Fibroblast of pulmonary artery (primary cell): ENCODE measurements around the gene MAP3K8.

ENCODE experiments used
- DNase-seq: peaks from one replicate; pipeline ENCODE4 v3.0.0-alpha.2; 2010; ENCODE audit warnings: low read depth
- H3K4me3 ChIP-seq: replicated peaks from 2 replicates; pipeline ENCODE4 v1.5.1; 2011; ENCODE audit warnings: low read depth, mild to moderate bottlenecking, control low read depth, low read length, moderate library complexity
- TF ChIP-seq, protein P1 (sequence below): IDR thresholded peaks from 2 replicates; pipeline ENCODE4 v1.5.1; 2011; ENCODE audit warnings: mild to moderate bottlenecking, control low read depth, low read length, inconsistent platforms; ENCODE audit errors: missing control alignments

Gene MAP3K8

DNA sequence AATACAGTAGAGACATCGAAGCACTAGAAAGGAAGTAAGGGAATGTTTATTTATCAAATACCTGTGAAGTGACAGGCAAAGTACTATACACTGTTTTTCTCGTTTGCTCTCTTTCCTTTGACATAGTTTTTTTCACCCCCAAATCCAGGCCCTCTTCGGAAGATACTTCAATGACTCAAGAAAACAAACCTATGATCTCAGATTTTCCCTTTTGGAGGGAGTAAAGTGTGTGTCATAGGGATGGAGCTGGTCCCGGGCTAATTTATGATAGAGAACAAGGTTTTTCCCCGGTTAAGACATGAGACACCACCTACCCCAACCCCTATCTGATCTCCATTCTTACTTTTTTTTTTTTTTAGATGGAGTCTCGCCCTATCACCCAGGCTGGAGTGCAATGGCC, 61.7 kb downstream of the MAP3K8 start:
- DNase-seq, result no peak
- TF ChIP-seq, protein P1, sequence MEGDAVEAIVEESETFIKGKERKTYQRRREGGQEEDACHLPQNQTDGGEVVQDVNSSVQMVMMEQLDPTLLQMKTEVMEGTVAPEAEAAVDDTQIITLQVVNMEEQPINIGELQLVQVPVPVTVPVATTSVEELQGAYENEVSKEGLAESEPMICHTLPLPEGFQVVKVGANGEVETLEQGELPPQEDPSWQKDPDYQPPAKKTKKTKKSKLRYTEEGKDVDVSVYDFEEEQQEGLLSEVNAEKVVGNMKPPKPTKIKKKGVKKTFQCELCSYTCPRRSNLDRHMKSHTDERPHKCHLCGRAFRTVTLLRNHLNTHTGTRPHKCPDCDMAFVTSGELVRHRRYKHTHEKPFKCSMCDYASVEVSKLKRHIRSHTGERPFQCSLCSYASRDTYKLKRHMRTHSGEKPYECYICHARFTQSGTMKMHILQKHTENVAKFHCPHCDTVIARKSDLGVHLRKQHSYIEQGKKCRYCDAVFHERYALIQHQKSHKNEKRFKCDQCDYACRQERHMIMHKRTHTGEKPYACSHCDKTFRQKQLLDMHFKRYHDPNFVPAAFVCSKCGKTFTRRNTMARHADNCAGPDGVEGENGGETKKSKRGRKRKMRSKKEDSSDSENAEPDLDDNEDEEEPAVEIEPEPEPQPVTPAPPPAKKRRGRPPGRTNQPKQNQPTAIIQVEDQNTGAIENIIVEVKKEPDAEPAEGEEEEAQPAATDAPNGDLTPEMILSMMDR, result no peak
- H3K4me3 ChIP-seq, result no peak overlapping the region

DNA sequence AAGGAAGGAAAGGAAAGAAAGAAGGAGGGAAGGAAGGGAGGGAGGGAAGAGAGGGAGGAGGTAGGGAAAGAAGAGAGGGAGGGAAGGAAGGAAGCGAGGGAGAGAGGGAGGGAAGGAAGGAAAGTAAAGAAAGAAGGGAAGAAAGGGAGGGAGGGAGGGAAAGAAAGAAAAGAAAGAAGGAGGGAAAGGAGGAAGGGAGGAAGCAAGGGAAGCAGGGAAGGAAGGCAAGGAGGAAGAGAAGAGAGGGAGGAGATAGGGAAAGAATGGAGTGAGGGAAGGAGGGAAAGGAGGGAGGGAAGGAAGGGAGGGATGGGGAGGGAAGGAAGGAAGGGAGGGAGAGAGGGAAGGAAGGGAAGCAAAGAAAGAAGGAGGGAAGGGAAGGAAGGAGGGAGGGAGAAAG, 65.8 kb downstream of the MAP3K8 start:
- no peak overlapping the region for H3K4me3 ChIP-seq
- DNase-seq, result no peak
- TF ChIP-seq, protein P1, result no peak

- TF ChIP-seq, protein P1, result no peak
- no peak overlapping the region for H3K4me3 ChIP-seq
- no peak for DNase-seq
Observed at GRCh38 chr10:30500534-30500933, 66.5 kb downstream of the MAP3K8 start.

DNA sequence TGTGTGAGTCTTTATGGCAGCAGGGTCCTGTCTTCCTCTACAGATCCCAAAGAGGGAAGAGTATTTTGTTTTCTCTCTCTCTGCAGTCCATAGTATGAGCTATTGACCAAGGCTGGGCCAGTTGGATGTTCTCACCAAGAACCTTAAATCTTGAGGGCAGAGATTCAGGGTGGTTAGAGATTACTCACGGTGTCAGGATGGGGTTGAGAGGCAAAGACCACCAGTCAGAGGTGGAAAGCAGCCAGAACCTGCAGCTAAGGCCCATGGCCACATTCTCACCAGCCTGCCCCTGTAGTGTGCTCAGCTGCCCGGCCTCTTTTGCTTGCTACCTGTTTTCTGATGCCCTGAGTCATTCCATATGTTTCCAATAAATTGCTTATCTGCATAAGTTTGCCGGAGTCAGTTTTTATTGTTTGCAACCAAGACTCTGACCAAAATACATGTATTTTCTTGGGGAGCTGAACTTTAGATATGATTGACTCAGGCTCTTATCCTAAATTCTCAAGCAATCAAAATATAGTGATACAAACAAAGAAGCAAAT, 67.0 kb downstream of the MAP3K8 start:
- DNase-seq, result no peak
- H3K4me3 ChIP-seq, result no peak overlapping the region
- TF ChIP-seq, protein P1, result no peak

GRCh38 chr10:30502266-30503060, 68.5 kb downstream of the MAP3K8 start:
- peak; percentile 39 for DNase-seq
- TF ChIP-seq, protein P1, result no peak
- no peak overlapping the region for H3K4me3 ChIP-seq

- no peak overlapping the region for H3K4me3 ChIP-seq
- TF ChIP-seq, protein P1, result no peak
- DNase-seq, result peak; percentile 71
Observed at GRCh38 chr10:30503700-30504266, 69.8 kb downstream of the MAP3K8 start.
